IMR-90 (cell line): ENCODE data around the gene OR6V1. TPM values are rescaled to one million over a fixed set of nuclear protein-coding genes. Genes with fewer than 3 reads are reported as not detected.

Source experiments
- ATAC-seq: fragments of 200-7000 bp; cut with Tn5 transposase; 2 replicates; pipeline ENCODE4 v1.9.1; 2020; ENCODE audit warnings: low read depth, mild to moderate bottlenecking, moderate library complexity
- BruUV-seq: library from RNA; stranded (reverse); fragments of 400-500 nt; replicated peaks from 2 replicates; lab custom pipeline; 2021; lab: Mats Ljungman, UMichigan
- CTCF ChIA-PET: fragments of 300-600 bp; formaldehyde crosslinking; extraction: SDS; loops from one replicate; lab custom pipeline; 2021; ENCODE audit warnings: antibody characterized with exemption; lab: Yijun Ruan, JAX
- POLR2A ChIA-PET: fragments of 300-600 bp; sonication (Branson Sonifier 250); formaldehyde crosslinking; loops from one replicate; lab custom pipeline; 2022; ENCODE audit warnings: antibody characterized with exemption; ENCODE audit not compliant: unreplicated experiment; lab: Charles Lee
- DNase-seq: peaks from one replicate; pipeline ENCODE4 v3.0.0; 2013
- H2AFZ ChIP-seq: replicated peaks from 2 replicates; pipeline ENCODE3; 2013; ENCODE audit warnings: low read length, mild to moderate bottlenecking; ENCODE audit not compliant: poor library complexity
- H2AK5ac ChIP-seq: 2 replicates; pipeline ENCODE4 v1.6.1; 2013; ENCODE audit warnings: low read depth, low read length, inconsistent platforms
- H2AK9ac ChIP-seq: replicated peaks from 2 replicates; pipeline ENCODE3; 2013; ENCODE audit warnings: mild to moderate bottlenecking, low read depth, low read length, moderate library complexity; ENCODE audit not compliant: poor library complexity
- H2BK120ac ChIP-seq: 2 replicates; pipeline ENCODE4 v1.6.1; 2013; ENCODE audit warnings: low read depth, low read length, inconsistent platforms
- H2BK15ac ChIP-seq: 3 replicates; pipeline ENCODE4 v1.6.1; 2013; ENCODE audit warnings: low read depth, low read length, inconsistent platforms
- H2BK20ac ChIP-seq: 2 replicates; pipeline ENCODE4 v1.6.1; 2013; ENCODE audit warnings: low read depth, mild to moderate bottlenecking, inconsistent platforms, low read length, moderate library complexity
- H2BK5ac ChIP-seq: 2 replicates; pipeline ENCODE4 v1.6.1; 2013; ENCODE audit warnings: mild to moderate bottlenecking, low read depth, low read length, inconsistent platforms; ENCODE audit not compliant: poor library complexity, severe bottlenecking
- H3K14ac ChIP-seq: replicated peaks from 2 replicates; pipeline ENCODE4 v1.6.1; 2013; ENCODE audit warnings: low read depth, low read length, inconsistent platforms
- H3K18ac ChIP-seq: 2 replicates; pipeline ENCODE4 v1.6.1; 2013; ENCODE audit warnings: low read depth, low read length, control low read depth
- H3K23ac ChIP-seq: 2 replicates; pipeline ENCODE4 v1.6.1; 2013; ENCODE audit warnings: low read depth, low read length, inconsistent platforms
- H3K27ac ChIP-seq: 2 replicates; pipeline ENCODE4 v1.5.1; 2013; ENCODE audit warnings: mild to moderate bottlenecking, control low read depth, low read length; ENCODE audit not compliant: insufficient read depth
- H3K27me3 ChIP-seq: 2 replicates; pipeline ENCODE4 v1.6.1; 2013; ENCODE audit warnings: low read length; ENCODE audit not compliant: control insufficient read depth, insufficient read depth
- H3K36me3 ChIP-seq: 2 replicates; pipeline ENCODE4 v1.6.1; 2013; ENCODE audit warnings: low read length, mixed read lengths; ENCODE audit not compliant: control insufficient read depth, insufficient read depth
- H3K4ac ChIP-seq: 2 replicates; pipeline ENCODE4 v1.6.1; 2013; ENCODE audit warnings: low read depth, low read length, inconsistent platforms
- H3K4me1 ChIP-seq: 2 replicates; pipeline ENCODE4 v1.6.1; 2013; ENCODE audit warnings: low read length, mixed read lengths; ENCODE audit not compliant: control insufficient read depth, insufficient read depth
- H3K4me2 ChIP-seq: 2 replicates; pipeline ENCODE4 v1.6.1; 2013; ENCODE audit warnings: low read depth, mild to moderate bottlenecking, control low read depth, low read length, moderate library complexity
- H3K4me3 ChIP-seq: 2 replicates; pipeline ENCODE4 v1.5.1; 2013; ENCODE audit warnings: low read depth, mild to moderate bottlenecking, control low read depth, low read length, moderate library complexity; ENCODE audit not compliant: insufficient read depth
- H3K56ac ChIP-seq: 2 replicates; pipeline ENCODE4 v1.6.1; 2013; ENCODE audit warnings: low read length, inconsistent platforms; ENCODE audit not compliant: insufficient read depth; ENCODE audit errors: extremely low read depth
- H3K79me1 ChIP-seq, 2 experiments: 2 replicates each; pipeline ENCODE4 v1.6.1; 2013; ENCODE audit warnings: low read length in 2 of 2, inconsistent platforms in 1 of 2, low read depth in 1 of 2
- H3K9ac ChIP-seq: 2 replicates; pipeline ENCODE4 v1.6.1; 2013; ENCODE audit warnings: low read depth, low read length, control low read depth
- H3K9me1 ChIP-seq: 2 replicates; pipeline ENCODE4 v1.6.1; 2013; ENCODE audit warnings: low read length, inconsistent platforms; ENCODE audit not compliant: insufficient read depth
- H3K9me3 ChIP-seq: 2 replicates; pipeline ENCODE4 v1.6.1; 2013; ENCODE audit warnings: low read length; ENCODE audit not compliant: control insufficient read depth, insufficient read depth
- H4K20me1 ChIP-seq: 2 replicates; pipeline ENCODE4 v1.6.1; 2013; ENCODE audit warnings: low read length, inconsistent platforms; ENCODE audit not compliant: insufficient read depth
- H4K5ac ChIP-seq: 2 replicates; pipeline ENCODE4 v1.6.1; 2013; ENCODE audit warnings: mild to moderate bottlenecking, low read depth, low read length, control low read depth
- H4K8ac ChIP-seq, 2 experiments: 2 replicates each; pipeline ENCODE4 v1.6.1; 2013; ENCODE audit warnings: low read depth in 2 of 2, low read length in 2 of 2, control low read depth in 1 of 2, inconsistent platforms in 1 of 2
- H4K91ac ChIP-seq: 2 replicates; pipeline ENCODE4 v1.6.1; 2013; ENCODE audit warnings: low read depth, low read length, inconsistent platforms; ENCODE audit not compliant: insufficient read depth
- CHD1 ChIP-seq: IDR thresholded peaks from 2 replicates; pipeline ENCODE4 v1.6.1; 2012; ENCODE audit warnings: low read depth, low read length, improper control_type of control experiment
- FOS ChIP-seq: fragments of 150-350 bp; IDR thresholded peaks from 2 replicates; pipeline ENCODE4 v1.6.1; 2016; ENCODE audit warnings: low read depth, low read length
- MAFK ChIP-seq: IDR thresholded peaks from 2 replicates; pipeline ENCODE4 v1.6.1; 2012; ENCODE audit warnings: low read depth, low read length, improper control_type of control experiment
- MAZ ChIP-seq: IDR thresholded peaks from 2 replicates; pipeline ENCODE4 v1.6.1; 2012; ENCODE audit warnings: low read depth, mild to moderate bottlenecking, low read length, improper control_type of control experiment, moderate library complexity, borderline replicate concordance
- NFE2L2 ChIP-seq: fragments of 150-350 bp; IDR thresholded peaks from 2 replicates; pipeline ENCODE4 v1.6.1; 2016; ENCODE audit warnings: low read depth, mild to moderate bottlenecking, low read length
- RFX5 ChIP-seq: IDR thresholded peaks from 2 replicates; pipeline ENCODE4 v1.8.0; 2012; ENCODE audit warnings: low read depth, mild to moderate bottlenecking, low read length, moderate library complexity
- SMC3 ChIP-seq: fragments of 150-350 bp; IDR thresholded peaks from 2 replicates; pipeline ENCODE4 v1.6.1; 2016; ENCODE audit warnings: low read depth, mild to moderate bottlenecking, antibody characterized with exemption, low read length, moderate library complexity
- WGBS, 2 experiments: methylation state at CpG; one replicate each; pipeline versions ENCODE4 v1.1.5 to v1.1.7; 2013; ENCODE audit warnings: missing lambda C conversion rate in 2 of 2; ENCODE audit not compliant: insufficient read length in 1 of 2; ENCODE audit errors: extremely low coverage in 2 of 2; 5-methylcytosine and 5-hydroxymethylcytosine counted together
- dilution Hi-C: fragments of 300-500 bp; cut with HindIII; formaldehyde crosslinking; loops from one replicate; pipeline ENCODE4 v1.14.3; 2018; ENCODE audit warnings: low sequenced_read_pairs; ENCODE audit not compliant: unreplicated experiment
- in situ Hi-C: fragments of 300-500 bp; cut with MboI; formaldehyde crosslinking; loops from 3 replicates; pipeline ENCODE4 v1.14.3; 2019; ENCODE audit warnings: low sequenced_read_pairs, inconsistent platforms, mixed read lengths
- intact Hi-C: fragments of 100-400 bp; cut with micrococcal nuclease; formaldehyde crosslinking; loops from 2 replicates; pipeline ENCODE4 v1.10.0; 2022
- polyA plus RNA-seq, 3 experiments: library from polyadenylated mRNA; depleted of rRNA; stranded (reverse); fragments of >200 nt; gene quantifications; 2 replicates each; pipeline ENCODE4 v1.2.3, GENCODE V29; 2012; ENCODE audit warnings: low replicate concordance in 1 of 3
- total RNA-seq: library from RNA; depleted of rRNA; stranded (reverse); fragments of >200 nt; gene quantifications from 2 replicates; pipeline ENCODE4 v1.2.3, GENCODE V29; 2012
- TF ChIP-seq, protein P1 (sequence below): fragments of 150-350 bp; IDR thresholded peaks from 2 replicates; pipeline ENCODE4 v1.6.1; 2016; ENCODE audit warnings: low read depth, mild to moderate bottlenecking, low read length, moderate library complexity, borderline replicate concordance
- TF ChIP-seq, protein P2 (sequence below): fragments of 150-350 bp; IDR thresholded peaks from 2 replicates; pipeline ENCODE4 v1.6.1; 2017; ENCODE audit warnings: mild to moderate bottlenecking, antibody characterized with exemption, low read length, low read depth
- TF ChIP-seq, protein P3 (sequence below): conservative IDR thresholded peaks from 2 replicates; pipeline ENCODE4 v1.5.1; 2012; ENCODE audit warnings: mild to moderate bottlenecking, low read depth, low read length, improper control_type of control experiment

Gene OR6V1
- total and polyA plus RNA-seq, 2 of the 4 experiments (the other 2 are of a cell fraction): not detected

DNA sequence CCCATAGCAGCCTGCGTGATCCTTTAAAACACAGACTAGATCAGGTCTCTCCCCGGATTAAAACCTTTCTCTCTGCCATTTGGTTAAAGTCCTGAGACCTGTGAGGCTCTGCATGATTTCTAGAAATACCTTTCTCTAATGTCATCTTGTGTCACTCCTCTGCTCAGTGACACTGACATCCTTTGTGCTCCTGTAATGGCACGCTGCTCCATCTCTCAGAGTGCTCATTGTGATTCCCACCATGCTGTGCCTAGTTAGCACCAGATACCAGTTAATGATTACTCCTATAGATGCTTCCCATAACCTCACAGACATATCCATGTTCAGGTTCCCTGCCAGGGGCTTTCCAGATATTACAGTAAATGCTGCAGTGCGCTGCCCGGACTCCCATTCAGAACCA, 13.5 kb upstream of the OR6V1 start:
- dilution Hi-C loops (no loop called here), in situ Hi-C loops (no loop called here), intact Hi-C loops (no loop called here)
- no peak overlapping the region for H3K18ac ChIP-seq
- no peak overlapping the region for H2BK5ac ChIP-seq
- no peak overlapping the region for H2BK20ac ChIP-seq
- H4K8ac ChIP-seq: no peak overlapping the region
- no peak overlapping the region for H3K9ac ChIP-seq
- no peak overlapping the region for H3K27ac ChIP-seq
- no peak overlapping the region for H2AFZ ChIP-seq
- H4K20me1 ChIP-seq: no peaks in the 10 kb centered on the region
- no peak overlapping the region for H2AK9ac ChIP-seq
- H3K9me3 ChIP-seq: peaks cover 2% of the 10 kb centered on the region; the same call in 1 of the 2 replicates
- no peaks in the 10 kb centered on the region for H3K36me3 ChIP-seq
- H3K79me1 ChIP-seq: no peaks in the 10 kb centered on the region
- no peak overlapping the region for H4K5ac ChIP-seq
- no peak overlapping the region for H3K4me3 ChIP-seq
- ATAC-seq (no peak), DNase-seq (no peak)
- no peak overlapping the region for H2AK5ac ChIP-seq
- CTCF ChIA-PET: no interaction called here
- no peak overlapping the region for H3K4ac ChIP-seq
- no peaks in the 10 kb centered on the region for H3K9me1 ChIP-seq
- no peak overlapping the region for H4K91ac ChIP-seq
- H3K23ac ChIP-seq: no peak overlapping the region
- no peak overlapping the region for H3K4me2 ChIP-seq
- no peaks in the 10 kb centered on the region for H3K27me3 ChIP-seq
- WGBS, 2 experiments: 52% methylated on average over 2 of the region's 5 CpGs; no CpG with 5 or more reads in 1 of the 2 experiments
- POLR2A ChIA-PET: no interaction called here
- no peak overlapping the region for H2BK120ac ChIP-seq
- TF ChIP-seq NFE2L2 (no peak), FOS (no peak), SMC3 (no peak), CHD1 (no peak), MAZ (no peak), RFX5 (no peak), MAFK (no peak)
- TF ChIP-seq, protein P1, sequence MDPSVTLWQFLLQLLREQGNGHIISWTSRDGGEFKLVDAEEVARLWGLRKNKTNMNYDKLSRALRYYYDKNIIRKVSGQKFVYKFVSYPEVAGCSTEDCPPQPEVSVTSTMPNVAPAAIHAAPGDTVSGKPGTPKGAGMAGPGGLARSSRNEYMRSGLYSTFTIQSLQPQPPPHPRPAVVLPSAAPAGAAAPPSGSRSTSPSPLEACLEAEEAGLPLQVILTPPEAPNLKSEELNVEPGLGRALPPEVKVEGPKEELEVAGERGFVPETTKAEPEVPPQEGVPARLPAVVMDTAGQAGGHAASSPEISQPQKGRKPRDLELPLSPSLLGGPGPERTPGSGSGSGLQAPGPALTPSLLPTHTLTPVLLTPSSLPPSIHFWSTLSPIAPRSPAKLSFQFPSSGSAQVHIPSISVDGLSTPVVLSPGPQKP: no peak
- TF ChIP-seq, protein P2, sequence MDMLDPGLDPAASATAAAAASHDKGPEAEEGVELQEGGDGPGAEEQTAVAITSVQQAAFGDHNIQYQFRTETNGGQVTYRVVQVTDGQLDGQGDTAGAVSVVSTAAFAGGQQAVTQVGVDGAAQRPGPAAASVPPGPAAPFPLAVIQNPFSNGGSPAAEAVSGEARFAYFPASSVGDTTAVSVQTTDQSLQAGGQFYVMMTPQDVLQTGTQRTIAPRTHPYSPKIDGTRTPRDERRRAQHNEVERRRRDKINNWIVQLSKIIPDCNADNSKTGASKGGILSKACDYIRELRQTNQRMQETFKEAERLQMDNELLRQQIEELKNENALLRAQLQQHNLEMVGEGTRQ: no peak
- TF ChIP-seq, protein P3, sequence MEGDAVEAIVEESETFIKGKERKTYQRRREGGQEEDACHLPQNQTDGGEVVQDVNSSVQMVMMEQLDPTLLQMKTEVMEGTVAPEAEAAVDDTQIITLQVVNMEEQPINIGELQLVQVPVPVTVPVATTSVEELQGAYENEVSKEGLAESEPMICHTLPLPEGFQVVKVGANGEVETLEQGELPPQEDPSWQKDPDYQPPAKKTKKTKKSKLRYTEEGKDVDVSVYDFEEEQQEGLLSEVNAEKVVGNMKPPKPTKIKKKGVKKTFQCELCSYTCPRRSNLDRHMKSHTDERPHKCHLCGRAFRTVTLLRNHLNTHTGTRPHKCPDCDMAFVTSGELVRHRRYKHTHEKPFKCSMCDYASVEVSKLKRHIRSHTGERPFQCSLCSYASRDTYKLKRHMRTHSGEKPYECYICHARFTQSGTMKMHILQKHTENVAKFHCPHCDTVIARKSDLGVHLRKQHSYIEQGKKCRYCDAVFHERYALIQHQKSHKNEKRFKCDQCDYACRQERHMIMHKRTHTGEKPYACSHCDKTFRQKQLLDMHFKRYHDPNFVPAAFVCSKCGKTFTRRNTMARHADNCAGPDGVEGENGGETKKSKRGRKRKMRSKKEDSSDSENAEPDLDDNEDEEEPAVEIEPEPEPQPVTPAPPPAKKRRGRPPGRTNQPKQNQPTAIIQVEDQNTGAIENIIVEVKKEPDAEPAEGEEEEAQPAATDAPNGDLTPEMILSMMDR: no peak
- H3K14ac ChIP-seq: no peak overlapping the region
- H3K4me1 ChIP-seq: no peaks in the 10 kb centered on the region
- no TSS peak for BruUV-seq
- no peak overlapping the region for H2BK15ac ChIP-seq
- no peak overlapping the region for H3K56ac ChIP-seq
